SJCRH30 (cell line): ENCODE results near the gene AKR1C1. TPM values are rescaled to one million over a fixed set of nuclear protein-coding genes. Genes with fewer than 3 reads are reported as not detected.
A peak's percentile ranks its signal among the peaks of the same experiment; 100 is the strongest.
"Not testable (repeated sequence)": the region's sequence is repeated elsewhere in the genome, so short reads cannot be mapped to it uniquely, and the experiment has no call there.

Source experiments
- DNase-seq, 2 experiments: peaks; one replicate each; pipeline ENCODE4 v3.0.0-alpha.2; 2015 to 2020
- H3K27ac ChIP-seq: fragments of 250-450 bp; sonication (Bioruptor Pico); 2 replicates; pipeline ENCODE4 v1.5.1; 2020; ENCODE audit warnings: mild to moderate bottlenecking, moderate library complexity
- H3K27me3 ChIP-seq: fragments of 250-450 bp; sonication (Bioruptor Pico); 2 replicates; pipeline ENCODE4 v1.5.1; 2020; ENCODE audit warnings: mild to moderate bottlenecking, moderate library complexity
- H3K36me3 ChIP-seq: fragments of 250-450 bp; sonication (Bioruptor Pico); 2 replicates; pipeline ENCODE4 v1.5.1; 2020; ENCODE audit warnings: mild to moderate bottlenecking, moderate library complexity
- H3K4me1 ChIP-seq: fragments of 250-450 bp; sonication (Bioruptor Pico); 2 replicates; pipeline ENCODE4 v1.5.1; 2020; ENCODE audit warnings: mild to moderate bottlenecking, moderate library complexity
- H3K4me3 ChIP-seq: fragments of 250-450 bp; sonication (Bioruptor Pico); 2 replicates; pipeline ENCODE4 v1.5.1; 2020; ENCODE audit warnings: mild to moderate bottlenecking, moderate library complexity
- H3K9me3 ChIP-seq: fragments of 250-450 bp; sonication (Bioruptor Pico); replicated peaks from 2 replicates; pipeline ENCODE4 v1.5.1; 2020; ENCODE audit warnings: mild to moderate bottlenecking, moderate library complexity
- total RNA-seq: library from RNA; depleted of rRNA; stranded (reverse); fragments of >200 nt; shearing (Covaris generic); gene quantifications from 2 replicates; pipeline ENCODE4 v1.2.3, GENCODE V29; 2014; rRNA removed

AKR1C1 gene
- total RNA-seq, result 2.7 and 3.6 TPM in 2 replicates

DNA sequence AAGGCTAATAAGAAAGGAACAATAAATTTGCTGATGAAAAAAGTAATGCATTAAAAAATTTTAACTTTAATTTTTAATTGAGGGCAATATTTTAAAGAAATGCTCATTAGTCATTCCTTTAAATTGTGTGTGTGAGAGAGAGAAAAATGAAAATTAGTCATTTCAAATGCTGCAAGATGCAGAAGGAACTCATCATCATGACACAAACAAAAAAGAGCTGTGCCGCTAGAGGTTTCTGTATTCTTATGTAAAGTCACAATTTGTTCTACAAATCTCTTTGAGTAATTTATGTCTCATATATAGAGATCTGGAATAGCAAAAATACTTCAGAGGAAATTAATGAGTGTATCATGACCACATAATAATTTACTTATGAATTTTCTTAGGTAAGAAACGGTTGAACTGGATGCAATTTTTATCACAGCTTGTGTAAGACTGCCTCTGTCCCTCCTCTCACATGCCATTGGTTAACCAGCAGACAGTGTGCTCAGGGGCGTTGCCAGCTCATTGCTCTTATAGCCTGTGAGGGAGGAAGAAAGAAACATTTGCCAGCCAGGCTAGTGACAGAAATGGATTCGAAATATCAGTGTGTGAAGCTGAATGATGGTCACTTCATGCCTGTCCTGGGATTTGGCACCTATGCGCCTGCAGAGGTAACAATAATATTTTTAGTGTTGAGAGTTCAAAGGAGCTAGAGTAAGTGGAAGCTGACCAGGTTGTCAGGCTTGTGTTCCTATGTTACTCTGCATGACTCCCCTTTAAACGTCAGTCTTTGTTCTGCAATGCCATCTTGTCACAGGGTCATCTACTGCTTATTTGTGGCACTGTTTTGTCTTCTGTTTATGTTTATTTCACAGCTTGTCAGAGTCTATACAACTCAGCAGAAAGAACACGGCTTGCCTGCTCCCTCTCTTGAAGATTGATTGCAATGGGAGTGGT lies at the start of gene AKR1C1:
TSS of gene AKR1C1 (plus strand) at position 540 of the 939 bp plus-strand sequence. CDS start at position 570, 30 bp downstream.
- not testable (repeated sequence) for H3K36me3 ChIP-seq, H3K4me1 ChIP-seq, H3K27ac ChIP-seq, H3K9me3 ChIP-seq, H3K27me3 ChIP-seq
- peak within 1 kb of the TSS; percentile 39 for H3K4me3 ChIP-seq
- peak in 1 of 2 experiments; percentile 13 for DNase-seq

DNA sequence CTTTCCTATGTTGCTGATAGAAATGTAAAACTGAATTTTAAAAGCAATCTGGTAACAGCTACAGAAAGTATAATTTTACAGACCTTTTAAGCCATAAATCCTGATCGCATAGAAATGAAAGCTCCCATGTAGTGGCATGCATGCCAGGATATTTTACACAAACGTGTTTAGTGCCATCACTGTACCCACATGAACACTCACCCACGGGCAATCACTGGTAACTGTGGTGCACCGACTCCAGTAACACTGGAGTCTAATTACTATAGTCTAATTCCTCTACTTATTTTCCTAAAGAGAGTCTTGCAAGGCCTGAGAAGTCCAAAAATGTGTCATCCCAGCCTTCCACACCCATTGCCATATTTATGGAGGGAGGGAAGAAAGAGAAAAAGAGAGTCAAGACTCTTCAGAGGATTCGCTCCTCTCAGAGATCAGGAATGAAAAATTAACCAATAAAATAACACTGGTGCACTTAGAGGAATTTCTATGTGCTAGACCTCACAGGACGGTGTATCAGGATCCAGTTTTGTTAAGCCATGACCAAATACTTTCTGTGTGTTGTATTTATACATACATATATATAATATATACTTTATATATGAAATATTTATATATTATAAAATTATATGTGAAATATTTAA lies 48.9 kb upstream of the AKR1C1 start:
- H3K4me3 ChIP-seq, result no peak overlapping the region
- no peaks in the 10 kb centered on the region for H3K4me1 ChIP-seq
- no peak for DNase-seq
- no peaks in the 10 kb centered on the region for H3K27me3 ChIP-seq
- no peak overlapping the region for H3K27ac ChIP-seq
- H3K9me3 ChIP-seq, result no peaks in the 10 kb centered on the region
- no peaks in the 10 kb centered on the region for H3K36me3 ChIP-seq

DNA sequence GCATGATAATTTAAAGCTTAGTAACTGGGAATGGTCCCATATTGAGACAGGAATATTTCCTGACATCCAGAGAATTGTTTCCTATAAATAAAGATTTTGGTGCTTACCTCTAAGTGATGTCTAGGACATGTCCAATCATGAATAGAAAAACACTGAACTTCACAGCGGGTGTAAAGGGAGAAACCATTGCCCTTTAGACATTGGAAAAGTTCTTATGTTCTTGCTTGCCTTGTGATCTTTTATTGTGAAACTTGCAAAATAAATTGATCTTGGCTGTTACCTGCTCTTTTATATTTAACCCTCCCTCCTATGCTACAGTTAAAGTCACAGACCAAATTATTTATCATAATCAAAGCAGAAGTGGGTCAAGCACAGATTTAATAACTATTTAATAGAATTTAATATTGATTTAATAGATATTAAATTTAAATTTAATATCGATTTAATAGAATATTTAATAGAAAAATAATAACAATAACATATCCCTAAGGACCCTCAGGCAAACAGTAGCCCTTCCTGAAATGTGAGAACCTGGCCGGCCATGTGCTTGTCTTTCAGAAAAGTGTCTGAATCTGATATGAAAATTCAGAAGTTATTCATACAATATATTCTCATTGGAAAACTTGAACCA lies 47.0 kb upstream of the AKR1C1 start:
- Histone ChIP-seq H3K27ac (no peak overlapping the region), H3K27me3 (no peaks in the 10 kb centered on the region), H3K4me3 (no peak overlapping the region), H3K36me3 (no peaks in the 10 kb centered on the region), H3K4me1 (no peaks in the 10 kb centered on the region), H3K9me3 (no peaks in the 10 kb centered on the region)
- no peak for DNase-seq

DNA sequence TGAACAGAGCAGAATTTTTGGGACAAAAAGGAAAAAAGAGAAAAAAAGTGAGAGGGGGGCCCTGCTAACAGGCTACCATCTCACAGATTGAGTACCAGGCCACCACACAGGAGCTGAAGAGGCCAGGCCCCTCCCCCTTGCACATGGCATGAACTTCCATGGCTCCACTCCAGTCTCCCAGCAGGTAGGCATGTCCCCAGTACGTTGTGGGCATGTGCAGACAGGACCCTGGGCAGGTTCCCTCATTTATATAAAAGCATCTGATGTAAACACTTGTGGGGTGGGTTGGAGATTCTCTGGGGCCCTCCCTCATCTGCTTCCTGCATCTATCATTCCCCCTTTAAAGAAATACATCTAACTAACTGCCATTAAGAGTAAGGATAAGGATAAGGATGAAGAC lies 45.0 kb upstream of the AKR1C1 start:
- H3K36me3 ChIP-seq, result no peaks in the 10 kb centered on the region
- no peaks in the 10 kb centered on the region for H3K27me3 ChIP-seq
- H3K4me1 ChIP-seq, result no peaks in the 10 kb centered on the region
- DNase-seq, result no peak
- H3K4me3 ChIP-seq, result no peak overlapping the region
- H3K9me3 ChIP-seq, result no peaks in the 10 kb centered on the region
- no peak overlapping the region for H3K27ac ChIP-seq

DNA sequence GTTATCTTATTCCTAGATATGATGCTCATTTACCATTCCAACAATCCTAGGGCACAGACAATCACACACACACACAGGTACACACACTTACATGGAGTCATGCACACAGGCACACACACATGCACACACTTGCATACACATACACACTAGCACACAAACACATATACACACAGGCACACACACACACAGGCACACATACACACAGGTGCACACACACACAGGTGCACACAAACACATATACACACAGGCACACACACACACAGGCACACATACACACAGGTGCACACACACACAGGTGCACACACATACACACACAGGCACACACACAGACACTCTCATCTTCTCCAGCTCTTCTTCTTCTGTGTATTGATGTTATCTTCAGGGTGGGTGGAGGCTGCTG lies 38.7 kb upstream of the AKR1C1 start:
- not testable (repeated sequence) for H3K4me1 ChIP-seq

DNA sequence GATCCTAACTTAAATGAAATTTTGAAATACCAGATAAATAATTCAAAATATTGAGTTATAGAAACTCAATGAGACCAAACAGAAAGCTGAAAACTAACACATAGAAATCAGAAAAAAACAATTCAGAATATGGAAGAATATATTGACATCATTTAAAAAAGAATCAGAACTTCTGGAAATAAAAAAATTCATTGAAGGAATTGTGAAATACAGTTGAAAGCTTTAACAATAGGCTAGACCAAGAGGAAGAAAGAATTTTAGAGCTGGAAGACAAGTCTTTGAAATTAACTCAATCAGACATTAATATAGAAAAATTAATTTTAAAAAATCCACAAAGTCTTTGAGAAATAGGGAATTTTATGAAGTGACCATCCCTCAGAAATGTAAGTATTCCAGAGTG lies 36.8 kb upstream of the AKR1C1 start:
- H3K36me3 ChIP-seq, result no peaks in the 10 kb centered on the region
- H3K27ac ChIP-seq, result no peak overlapping the region
- DNase-seq, result no peak
- H3K4me1 ChIP-seq, result no peaks in the 10 kb centered on the region
- H3K4me3 ChIP-seq, result no peak overlapping the region
- no peaks in the 10 kb centered on the region for H3K9me3 ChIP-seq
- no peaks in the 10 kb centered on the region for H3K27me3 ChIP-seq

More for the DNA sequence above, 38.7 kb upstream of the AKR1C1 start:
- H3K36me3 ChIP-seq, H3K9me3 ChIP-seq, H3K4me3 ChIP-seq, DNase-seq, H3K27me3 ChIP-seq, H3K27ac ChIP-seq: not testable (repeated sequence)

DNA sequence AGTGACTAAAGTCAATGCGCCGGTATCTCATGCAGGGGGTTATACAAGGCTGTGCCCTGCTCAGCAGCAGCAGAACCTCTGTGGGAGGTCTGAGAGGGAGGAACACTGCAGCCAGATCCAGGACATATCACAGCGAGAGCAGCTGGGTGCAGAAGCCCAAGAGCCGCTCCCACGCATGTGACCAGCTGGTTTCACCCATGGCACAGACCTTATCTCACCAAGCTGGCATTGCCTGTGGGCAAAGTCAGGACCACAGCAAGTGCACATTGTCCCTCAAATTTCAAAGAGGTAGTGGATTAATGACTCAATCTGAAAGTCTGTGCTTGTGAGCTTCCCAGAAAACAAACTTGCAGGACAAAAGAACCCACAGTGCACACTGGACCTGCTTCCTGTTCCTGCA lies 31.6 kb upstream of the AKR1C1 start:
- Histone ChIP-seq H3K9me3 (no peaks in the 10 kb centered on the region), H3K27me3 (no peaks in the 10 kb centered on the region), H3K4me3 (no peak overlapping the region), H3K27ac (no peak overlapping the region), H3K36me3 (no peaks in the 10 kb centered on the region), H3K4me1 (no peaks in the 10 kb centered on the region)
- DNase-seq, result no peak

DNA sequence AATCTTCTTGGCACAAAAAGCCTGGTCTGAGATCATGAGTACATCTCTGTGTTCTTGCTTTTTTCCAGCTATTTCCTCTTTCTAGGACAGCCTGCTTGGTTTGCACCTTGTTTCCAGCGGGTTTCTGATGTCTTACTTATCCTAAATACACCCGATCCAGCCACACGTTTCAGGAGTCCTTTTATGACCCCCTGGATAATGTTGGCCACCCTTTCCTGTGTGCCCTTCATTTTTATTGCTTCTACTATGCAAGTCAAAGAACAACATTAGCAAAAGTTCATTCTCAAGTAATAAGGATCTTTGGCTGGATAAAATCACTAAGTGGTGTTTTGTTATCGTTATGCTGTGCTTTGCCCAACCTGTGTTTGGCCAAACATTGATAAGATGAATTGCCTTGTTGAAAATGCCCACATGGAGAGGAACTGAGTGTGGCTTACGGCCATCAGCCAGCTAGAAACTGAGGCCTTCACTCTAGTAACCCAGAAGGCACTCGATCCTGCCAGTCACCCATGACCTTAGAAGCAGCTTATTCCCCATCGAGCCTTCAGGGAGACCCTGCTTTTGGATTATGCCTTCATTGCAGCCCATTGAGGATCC lies 28.7 kb upstream of the AKR1C1 start:
- Histone ChIP-seq H3K4me3 (no peak overlapping the region), H3K36me3 (no peaks in the 10 kb centered on the region), H3K27me3 (no peaks in the 10 kb centered on the region), H3K27ac (no peak overlapping the region), H3K4me1 (no peaks in the 10 kb centered on the region), H3K9me3 (no peaks in the 10 kb centered on the region)
- DNase-seq, result no peak

DNA sequence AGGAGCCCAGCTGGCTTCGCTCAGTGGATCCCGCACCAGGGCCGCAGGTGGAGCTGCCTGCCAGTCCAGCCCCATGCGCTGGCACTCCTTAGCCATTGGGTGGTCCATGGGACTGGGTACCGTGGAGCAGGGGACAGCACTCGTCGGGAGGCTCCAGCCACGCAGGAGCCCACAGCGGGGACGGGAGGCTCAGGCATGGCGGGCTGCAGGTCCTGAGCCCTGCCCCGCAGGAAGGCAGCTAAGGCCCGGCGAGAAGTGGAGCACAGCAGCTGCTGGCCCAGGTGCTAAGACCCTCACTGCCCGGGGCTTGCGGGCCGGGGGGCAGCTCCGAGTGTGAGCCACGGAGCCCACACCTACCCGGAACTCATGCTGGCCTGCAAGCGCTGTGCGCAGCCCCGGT lies 25.9 kb upstream of the AKR1C1 start:
- Histone ChIP-seq H3K4me1 (peaks cover 1% of the 10 kb centered on the region; the same call in 1 of the 2 replicates), H3K27me3 (no peaks in the 10 kb centered on the region), H3K9me3 (no peaks in the 10 kb centered on the region), H3K27ac (no peak overlapping the region), H3K36me3 (no peaks in the 10 kb centered on the region), H3K4me3 (no peak overlapping the region)
- DNase-seq, result no peak

DNA sequence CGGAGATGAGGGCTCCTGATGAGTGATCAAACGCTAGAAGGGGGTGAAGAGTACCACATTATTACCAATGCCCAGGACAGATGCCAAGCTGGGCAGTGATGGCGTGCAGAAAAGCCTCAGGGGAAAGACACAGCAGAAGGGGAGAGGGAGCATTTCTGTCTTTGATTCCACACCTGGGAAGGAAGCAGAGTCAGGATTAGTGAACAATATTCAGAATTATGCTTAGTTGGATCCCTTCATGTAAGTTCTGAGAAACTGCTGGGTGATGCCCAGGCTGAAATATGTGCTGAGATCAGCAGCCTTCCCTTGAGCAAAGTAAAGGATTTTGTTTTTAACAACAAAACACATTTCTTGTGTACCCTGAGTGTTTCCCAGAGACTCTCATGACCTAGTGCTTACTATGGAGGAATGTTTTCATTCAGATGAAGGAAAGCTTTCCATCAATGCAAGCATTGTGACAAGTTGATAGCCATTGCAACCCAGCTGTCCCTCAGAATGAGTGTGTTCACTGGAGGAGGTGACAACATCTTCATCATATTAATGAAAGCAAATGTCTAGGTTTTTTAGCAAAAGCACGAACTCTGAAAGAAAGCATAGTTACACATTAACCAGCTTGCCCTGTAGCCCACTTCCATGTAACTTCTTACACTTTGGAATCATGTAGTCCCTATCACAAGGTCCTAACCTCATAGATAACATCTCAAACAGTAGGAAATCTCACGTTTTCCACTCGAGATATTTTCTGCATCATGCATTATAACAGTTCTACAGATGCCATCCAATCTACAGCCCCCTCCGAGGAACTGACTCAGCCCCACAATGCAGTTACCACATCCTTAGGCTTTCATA lies 23.8 kb upstream of the AKR1C1 start:
- no peaks in the 10 kb centered on the region for H3K9me3 ChIP-seq
- H3K4me1 ChIP-seq, result peaks cover 15% of the 10 kb centered on the region
- H3K27me3 ChIP-seq, result no peaks in the 10 kb centered on the region
- no peak for DNase-seq
- H3K27ac ChIP-seq, result no peak overlapping the region
- H3K4me3 ChIP-seq, result no peak overlapping the region
- no peaks in the 10 kb centered on the region for H3K36me3 ChIP-seq

DNA sequence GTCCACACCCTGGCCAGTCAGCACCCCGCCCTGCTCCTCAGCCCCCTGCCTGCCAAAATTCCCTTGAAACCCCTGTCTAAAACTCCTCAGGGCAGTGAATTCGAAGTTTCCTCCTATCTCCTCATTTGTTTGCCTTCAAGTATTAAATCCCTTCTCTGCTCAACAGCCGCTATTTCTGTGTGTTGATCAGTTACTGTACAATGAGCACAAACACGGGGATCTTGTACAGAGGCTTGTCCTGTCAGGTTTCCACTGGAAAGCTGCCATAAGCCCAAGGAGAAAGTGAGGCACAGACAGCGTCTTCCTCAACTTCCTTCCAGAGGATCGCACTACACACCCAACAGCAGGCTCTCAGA lies 23.2 kb upstream of the AKR1C1 start:
- not testable (repeated sequence) for DNase-seq, H3K36me3 ChIP-seq, H3K9me3 ChIP-seq, H3K27ac ChIP-seq, H3K4me3 ChIP-seq, H3K27me3 ChIP-seq
- H3K4me1 ChIP-seq, result peaks cover 18% of the 10 kb centered on the region

DNA sequence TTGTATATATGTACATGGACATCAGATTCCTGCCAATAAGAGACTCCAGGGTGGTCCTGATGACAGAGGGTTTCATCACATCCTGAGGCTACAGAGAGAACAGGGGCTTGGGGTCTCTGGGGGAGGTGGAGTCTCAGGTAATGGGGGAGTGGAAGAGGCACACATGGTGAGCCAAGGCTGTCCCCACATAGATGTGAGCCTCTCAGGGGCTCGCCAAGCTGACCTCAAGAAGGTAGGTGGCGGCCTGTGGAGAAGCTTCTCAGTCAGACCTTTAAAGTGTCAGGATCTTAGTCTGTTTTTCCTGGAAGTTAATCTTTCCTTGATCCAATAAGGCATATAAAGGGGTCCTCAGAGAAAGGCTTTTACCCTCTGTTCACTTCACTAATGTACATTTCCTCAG lies 22.3 kb upstream of the AKR1C1 start:
- DNase-seq, H3K27ac ChIP-seq, H3K4me3 ChIP-seq, H3K9me3 ChIP-seq, H3K36me3 ChIP-seq, H3K27me3 ChIP-seq: not testable (repeated sequence)
- peaks cover 18% of the 10 kb centered on the region for H3K4me1 ChIP-seq

DNA sequence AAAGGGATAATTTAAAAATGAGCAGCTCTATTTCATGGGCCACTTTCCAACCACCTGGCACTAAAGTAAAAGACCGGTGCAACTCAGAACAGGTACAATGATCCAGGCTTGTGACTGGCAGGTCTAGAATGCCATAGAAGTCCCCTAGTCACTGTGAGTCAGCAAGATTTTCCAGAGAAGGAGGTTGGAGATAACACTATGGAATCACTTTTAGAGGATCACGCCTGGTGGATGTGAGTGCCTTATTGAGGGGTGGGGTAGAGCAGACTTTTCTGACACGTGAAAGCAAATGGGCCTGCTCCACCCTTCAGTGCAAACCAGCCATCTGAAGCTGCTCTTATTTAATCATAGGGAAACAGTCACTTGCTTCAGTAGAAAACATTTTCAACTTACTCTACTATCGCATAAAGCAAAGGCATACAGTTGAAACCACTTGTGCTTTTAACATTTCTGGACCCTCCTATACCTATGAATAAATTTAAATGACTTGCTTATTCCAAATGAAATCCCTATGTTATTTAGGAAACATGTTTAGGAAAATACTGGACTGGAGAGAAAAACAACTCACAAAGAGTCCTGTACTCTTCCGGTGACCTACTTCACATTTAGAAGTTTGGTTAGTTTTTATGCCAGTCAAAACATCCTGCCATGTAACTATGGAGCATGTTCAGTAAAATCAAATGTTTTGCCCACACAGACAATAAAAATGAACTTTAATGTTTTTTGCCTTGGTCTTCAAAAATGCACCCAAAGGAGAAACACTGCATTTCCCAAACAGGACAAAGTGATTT lies 21.5 kb upstream of the AKR1C1 start:
- DNase-seq, result no peak
- Histone ChIP-seq H3K27ac (no peak overlapping the region), H3K4me3 (no peak overlapping the region), H3K9me3 (no peaks in the 10 kb centered on the region), H3K27me3 (no peaks in the 10 kb centered on the region), H3K4me1 (peaks cover 18% of the 10 kb centered on the region), H3K36me3 (no peaks in the 10 kb centered on the region)

DNA sequence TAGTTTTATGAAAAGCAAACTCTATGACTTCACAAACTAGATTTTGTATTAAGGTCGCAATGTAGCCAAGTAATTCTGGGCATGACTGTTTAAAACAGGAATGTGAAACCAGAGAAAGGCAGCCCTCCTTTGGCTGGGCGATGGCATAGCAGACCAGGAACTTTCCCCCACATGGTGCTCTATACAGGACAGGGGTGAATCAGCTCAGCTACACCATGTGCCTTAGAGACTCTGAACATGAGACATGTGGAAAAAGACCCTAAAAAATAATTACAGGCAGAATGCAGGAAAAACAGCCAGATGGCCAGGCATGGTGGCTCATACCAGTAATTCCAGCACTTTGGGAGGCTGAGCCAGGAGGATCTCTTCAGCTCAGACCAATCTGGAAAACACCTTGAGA lies 20.3 kb upstream of the AKR1C1 start:
- peak; percentile 30 to 38 for DNase-seq
- Histone ChIP-seq H3K27ac (peak overlapping the region; percentile 67), H3K4me1 (peaks cover 18% of the 10 kb centered on the region)
- not testable (repeated sequence) for H3K27me3 ChIP-seq, H3K9me3 ChIP-seq, H3K36me3 ChIP-seq, H3K4me3 ChIP-seq
